Retinal pigment epithelial cell (primary cell): ENCODE measurements around the gene STYX.

ENCODE experiments used
- DNase-seq: peaks from one replicate; pipeline ENCODE4 v3.0.0-alpha.2; 2010; ENCODE audit warnings: low read depth
- H3K4me3 ChIP-seq: 2 replicates; pipeline ENCODE4 v1.5.1; 2011; ENCODE audit warnings: mild to moderate bottlenecking, low read length, control low read depth, moderate library complexity
- CTCF ChIP-seq: conservative IDR thresholded peaks from 2 replicates; pipeline ENCODE4 v1.5.1; 2011; ENCODE audit warnings: low read depth, low read length, control low read depth, inconsistent platforms

The STYX gene

GRCh38 chr14:52729585-52729924 lies 411 bp upstream of the STYX start:
- H3K4me3 ChIP-seq, result peak overlapping the region; percentile 53
- no peak for DNase-seq
- TF ChIP-seq CTCF, result no peak

- no peak for TF ChIP-seq CTCF
- DNase-seq, result no peak
Observed at GRCh38 chr14:52730709-52731111, 744 bp downstream of the STYX start.

GRCh38 chr14:52733824-52734223 lies 3.9 kb downstream of the STYX start:
- no peak overlapping the region for H3K4me3 ChIP-seq
- no peak for TF ChIP-seq CTCF
- no peak for DNase-seq

More at GRCh38 chr14:52730709-52731111, 744 bp downstream of the STYX start:
- peak overlapping the region; percentile 97 for H3K4me3 ChIP-seq

- H3K4me3 ChIP-seq, result no peak overlapping the region
- no peak for TF ChIP-seq CTCF
- DNase-seq, result no peak
Observed at GRCh38 chr14:52735921-52736489, 6.0 kb downstream of the STYX start.

GRCh38 chr14:52738409-52738808 lies 8.4 kb downstream of the STYX start:
- no peak for TF ChIP-seq CTCF
- H3K4me3 ChIP-seq, result no peak overlapping the region
- no peak for DNase-seq

- no peak for DNase-seq
- no peak for TF ChIP-seq CTCF
- no peak overlapping the region for H3K4me3 ChIP-seq
Observed at GRCh38 chr14:52740751-52741150, 10.8 kb downstream of the STYX start.

GRCh38 chr14:52741865-52742264 lies 11.9 kb downstream of the STYX start:
- TF ChIP-seq CTCF, result no peak
- no peak overlapping the region for H3K4me3 ChIP-seq
- no peak for DNase-seq
